HepG2 (cell line): ENCODE measurements around the gene VPS52. TPM values are rescaled to one million over a fixed set of nuclear protein-coding genes. Genes with fewer than 3 reads are reported as not detected.
A peak's percentile ranks its signal among the peaks of the same experiment; 100 is the strongest.

Experiments
- CBFB ChIP-seq: sonication (generic); formaldehyde crosslinking; IDR thresholded peaks from 2 replicates; pipeline ENCODE4 v1.4.0; 2020; ENCODE audit warnings: missing genetic modification reagents
- CCDC6 ChIP-seq: sonication (generic); formaldehyde crosslinking; IDR thresholded peaks from 2 replicates; pipeline ENCODE4 v1.8.1; 2022; ENCODE audit warnings: mild to moderate bottlenecking, missing genetic modification reagents, moderate library complexity
- CEBPB ChIP-seq: IDR thresholded peaks from 2 replicates; pipeline ENCODE4 v1.6.1; 2011; ENCODE audit warnings: low read depth, low read length, improper control_type of control experiment, borderline replicate concordance
- DNMT3B ChIP-seq: conservative IDR thresholded peaks from 2 replicates; pipeline ENCODE4 v1.6.1; 2016; ENCODE audit warnings: missing biosample characterization, control low read depth
- HNF4A ChIP-seq: sonication (generic); formaldehyde crosslinking; IDR thresholded peaks from 2 replicates; pipeline ENCODE4 v1.4.0; 2020; ENCODE audit warnings: missing genetic modification reagents
- HOXA3 ChIP-seq: sonication (generic); formaldehyde crosslinking; IDR thresholded peaks from 2 replicates; pipeline ENCODE4 v1.5.0; 2020; ENCODE audit warnings: missing genetic modification reagents
- MAFF ChIP-seq: IDR thresholded peaks from 2 replicates; pipeline ENCODE4 v1.6.1; 2011; ENCODE audit warnings: low read depth, low read length, improper control_type of control experiment
- MEF2D ChIP-seq: sonication (generic); formaldehyde crosslinking; IDR thresholded peaks from 2 replicates; pipeline ENCODE4 v1.5.1; 2020; ENCODE audit warnings: mild to moderate bottlenecking, missing genetic modification reagents
- PPARG ChIP-seq: conservative IDR thresholded peaks from 2 replicates; pipeline ENCODE4 v1.6.1; 2016; ENCODE audit warnings: missing biosample characterization, missing genetic modification reagents
- RARA ChIP-seq: IDR thresholded peaks from 2 replicates; pipeline ENCODE4 v1.6.1; 2016; ENCODE audit warnings: missing genetic modification reagents, missing compliant biosample characterization
- TARDBP ChIP-seq: sonication (generic); formaldehyde crosslinking; IDR thresholded peaks from 2 replicates; pipeline ENCODE4 v1.8.0; 2022; ENCODE audit warnings: mild to moderate bottlenecking, missing genetic modification reagents
- ZFP37 ChIP-seq: sonication (generic); formaldehyde crosslinking; IDR thresholded peaks from 2 replicates; pipeline ENCODE4 v1.4.0; 2020; ENCODE audit warnings: missing genetic modification reagents, borderline replicate concordance
- ZNF33A ChIP-seq: sonication (generic); formaldehyde crosslinking; IDR thresholded peaks from 2 replicates; pipeline ENCODE4 v1.5.1; 2020; ENCODE audit warnings: missing genetic modification reagents, mild to moderate bottlenecking, moderate library complexity, borderline replicate concordance
- ZNF441 ChIP-seq: sonication (generic); formaldehyde crosslinking; IDR thresholded peaks from 2 replicates; pipeline ENCODE4 v1.7.0; 2021; ENCODE audit warnings: missing genetic modification reagents, borderline replicate concordance
- ZNF567 ChIP-seq: sonication (generic); formaldehyde crosslinking; IDR thresholded peaks from 2 replicates; pipeline ENCODE4 v1.8.1; 2023; ENCODE audit warnings: mild to moderate bottlenecking, missing genetic modification reagents, borderline replicate concordance
- ZNF607 ChIP-seq: sonication (generic); formaldehyde crosslinking; IDR thresholded peaks from 2 replicates; pipeline ENCODE4 v1.5.1; 2020; ENCODE audit warnings: missing genetic modification reagents, mild to moderate bottlenecking, borderline replicate concordance
- polyA plus RNA-seq, 8 experiments: library from polyadenylated mRNA; depleted of rRNA in 3 of 8; stranded (reverse) in 7 of 8; unstranded in 1 of 8; fragments of >200 nt; fragmentation: Illumina TruSeq in 4 of 8; extraction: Trizol in 4 of 8; gene quantifications; 2 replicates each; pipeline versions ENCODE4 v1.2.1 to v1.2.3, GENCODE V29; 2011 to 2016; ENCODE audit warnings: low read depth in 4 of 8, missing spikeins in 1 of 8, mixed read lengths in 1 of 8; ENCODE audit not compliant: insufficient read depth in 1 of 8
- total RNA-seq, 5 experiments: library from RNA; depleted of rRNA; stranded (reverse); fragments of >200 nt; fragmentation: Illumina TruSeq; extraction: Trizol; gene quantifications; 2 replicates each; pipeline ENCODE4 v1.2.3, GENCODE V29; 2016; ENCODE audit warnings: low read depth in 1 of 5
- TF ChIP-seq, protein P1 (sequence below): sonication (generic); formaldehyde crosslinking; conservative IDR thresholded peaks from 2 replicates; pipeline ENCODE4 v1.4.0; 2020; ENCODE audit warnings: missing genetic modification reagents
- TF ChIP-seq, protein P2 (sequence below): fragments of 450-650 bp; IDR thresholded peaks from 2 replicates; pipeline ENCODE4 v1.6.1; 2016

The VPS52 gene
- total and polyA plus RNA-seq, 2 of the 13 experiments (the other 11 are each of a cell fraction or from before 2014, with no cell fraction given) = 48.9 to 85.5 TPM

DNA sequence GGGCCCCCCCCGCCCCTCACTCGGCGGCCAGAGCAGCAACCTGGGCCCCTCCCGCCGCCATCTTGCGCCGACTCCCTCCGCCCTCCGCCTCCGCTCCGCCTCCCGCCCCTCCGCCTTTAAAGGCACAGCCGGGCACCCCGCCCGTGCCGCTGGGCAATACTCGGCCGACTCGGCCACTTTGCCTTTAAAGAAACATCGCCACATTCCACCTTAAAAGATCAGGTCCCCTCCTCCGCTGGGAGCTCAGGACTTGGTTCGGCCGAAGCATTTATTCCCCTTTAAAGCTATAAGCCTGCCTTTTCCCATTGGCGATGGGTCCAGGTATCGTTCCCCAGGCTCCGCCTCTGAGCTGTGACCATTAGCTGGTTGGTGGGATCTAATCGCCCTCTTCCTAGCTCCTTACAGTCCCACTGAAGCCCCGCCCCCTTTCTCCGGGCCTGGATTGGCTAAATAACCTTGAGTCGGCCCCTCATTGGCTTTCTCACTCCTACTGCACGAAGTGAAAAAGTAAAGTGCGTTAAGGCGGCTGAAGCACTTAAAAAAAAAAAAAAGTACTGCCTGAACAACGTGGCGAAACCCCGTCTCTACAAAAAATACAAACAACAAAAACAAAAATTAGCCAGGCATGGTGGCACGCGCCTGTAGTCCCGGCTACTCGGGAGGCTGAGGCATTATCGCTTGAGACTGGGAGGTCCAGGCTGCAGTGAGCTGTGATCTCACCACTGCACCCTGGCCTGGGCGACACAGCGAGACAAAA lies 46.2 kb upstream of the VPS52 start, which contains the start of gene ZBTB22 (continued):
- no peak for TF ChIP-seq CEBPB
- 0 out of 2 replicates have a peak, but pooled peaks have one; percentile 44 for TF ChIP-seq MEF2D (CRISPR knock-in tag)
- no peak for TF ChIP-seq ZFP37
- TF ChIP-seq RARA = 0 out of 2 replicates have a peak, but pooled peaks have one; percentile 11
- no peak; the same call in 1 of the 2 replicates for TF ChIP-seq DNMT3B
- TF ChIP-seq, protein P1, sequence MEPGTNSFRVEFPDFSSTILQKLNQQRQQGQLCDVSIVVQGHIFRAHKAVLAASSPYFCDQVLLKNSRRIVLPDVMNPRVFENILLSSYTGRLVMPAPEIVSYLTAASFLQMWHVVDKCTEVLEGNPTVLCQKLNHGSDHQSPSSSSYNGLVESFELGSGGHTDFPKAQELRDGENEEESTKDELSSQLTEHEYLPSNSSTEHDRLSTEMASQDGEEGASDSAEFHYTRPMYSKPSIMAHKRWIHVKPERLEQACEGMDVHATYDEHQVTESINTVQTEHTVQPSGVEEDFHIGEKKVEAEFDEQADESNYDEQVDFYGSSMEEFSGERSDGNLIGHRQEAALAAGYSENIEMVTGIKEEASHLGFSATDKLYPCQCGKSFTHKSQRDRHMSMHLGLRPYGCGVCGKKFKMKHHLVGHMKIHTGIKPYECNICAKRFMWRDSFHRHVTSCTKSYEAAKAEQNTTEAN (CRISPR knock-in tag) = no peak
- peak; percentile 48; the same call in 1 of the 2 replicates for TF ChIP-seq ZNF567 (CRISPR knock-in tag)
- TF ChIP-seq CBFB (CRISPR knock-in tag) = peak; percentile 29; the same call in 1 of the 2 replicates
- TF ChIP-seq CCDC6 (CRISPR knock-in tag) = no peak
- TF ChIP-seq ZNF33A (CRISPR knock-in tag) = 0 out of 2 replicates have a peak, but pooled peaks have one; percentile 10
- peak; percentile 11; the same call in 1 of the 2 replicates for TF ChIP-seq HNF4A (CRISPR knock-in tag)
- TF ChIP-seq ZNF441 (CRISPR knock-in tag) = no peak; the same call in 1 of the 2 replicates
- TF ChIP-seq MAFF = no peak
- no peak; the same call in 1 of the 2 replicates for TF ChIP-seq ZNF607 (CRISPR knock-in tag)
- TF ChIP-seq PPARG (CRISPR knock-in tag) = 0 out of 2 replicates have a peak, but pooled peaks have one; percentile 16
- TF ChIP-seq, protein P2, sequence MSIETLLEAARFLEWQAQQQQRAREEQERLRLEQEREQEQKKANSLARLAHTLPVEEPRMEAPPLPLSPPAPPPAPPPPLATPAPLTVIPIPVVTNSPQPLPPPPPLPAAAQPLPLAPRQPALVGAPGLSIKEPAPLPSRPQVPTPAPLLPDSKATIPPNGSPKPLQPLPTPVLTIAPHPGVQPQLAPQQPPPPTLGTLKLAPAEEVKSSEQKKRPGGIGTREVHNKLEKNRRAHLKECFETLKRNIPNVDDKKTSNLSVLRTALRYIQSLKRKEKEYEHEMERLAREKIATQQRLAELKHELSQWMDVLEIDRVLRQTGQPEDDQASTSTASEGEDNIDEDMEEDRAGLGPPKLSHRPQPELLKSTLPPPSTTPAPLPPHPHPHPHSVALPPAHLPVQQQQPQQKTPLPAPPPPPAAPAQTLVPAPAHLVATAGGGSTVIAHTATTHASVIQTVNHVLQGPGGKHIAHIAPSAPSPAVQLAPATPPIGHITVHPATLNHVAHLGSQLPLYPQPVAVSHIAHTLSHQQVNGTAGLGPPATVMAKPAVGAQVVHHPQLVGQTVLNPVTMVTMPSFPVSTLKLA = peak; percentile 57
- no peak for TF ChIP-seq HOXA3
- 0 out of 2 replicates have a peak, but pooled peaks have one; percentile 36 for TF ChIP-seq TARDBP (CRISPR knock-in tag)
